Endodermal cell (in vitro differentiated cells): ENCODE measurements around the gene PARD6G. TPM values are rescaled to one million over a fixed set of nuclear protein-coding genes. Genes with fewer than 3 reads are reported as not detected.

Source experiments
- DNase-seq: peaks from one replicate; pipeline ENCODE4 v3.0.0-alpha.2; 2017
- H3K27ac ChIP-seq: 2 replicates; pipeline ENCODE4 v1.5.1; 2013; ENCODE audit warnings: mild to moderate bottlenecking, low read depth, low read length, moderate library complexity
- H3K27me3 ChIP-seq: 2 replicates; pipeline ENCODE4 v1.6.1; 2013; ENCODE audit warnings: mild to moderate bottlenecking, low read length, moderate library complexity; ENCODE audit not compliant: insufficient read depth, control insufficient read depth, poor library complexity, severe bottlenecking
- H3K36me3 ChIP-seq: 2 replicates; pipeline ENCODE4 v1.7.0; 2013; ENCODE audit warnings: mild to moderate bottlenecking, low read length, moderate library complexity; ENCODE audit not compliant: control insufficient read depth, insufficient read depth
- H3K4me1 ChIP-seq: one replicate; pipeline ENCODE4 v1.7.0; 2013; ENCODE audit warnings: low read length; ENCODE audit not compliant: control insufficient read depth, insufficient read depth
- H3K4me3 ChIP-seq: 2 replicates; pipeline ENCODE4 v1.5.1; 2013; ENCODE audit warnings: mild to moderate bottlenecking, low read length, moderate library complexity
- H3K9ac ChIP-seq: 2 replicates; pipeline ENCODE4 v1.6.1; 2013; ENCODE audit warnings: mild to moderate bottlenecking, low read length, moderate library complexity; ENCODE audit not compliant: poor library complexity, severe bottlenecking; ENCODE audit errors: extremely low read depth
- H3K9me3 ChIP-seq: 2 replicates; pipeline ENCODE4 v1.6.1; 2013; ENCODE audit warnings: mild to moderate bottlenecking, low read length, moderate library complexity; ENCODE audit not compliant: control insufficient read depth
- H3K27ac Mint-ChIP-seq: 2 replicates; pipeline ENCODE4 v1.8.0; 2020; ENCODE audit warnings: mixed read lengths
- H3K27me3 Mint-ChIP-seq: 2 replicates; pipeline ENCODE4 v1.8.0; 2021; ENCODE audit warnings: mild to moderate bottlenecking, mixed read lengths; ENCODE audit not compliant: insufficient read depth
- H3K36me3 Mint-ChIP-seq: 2 replicates; pipeline ENCODE4 v1.8.0; 2020; ENCODE audit warnings: low read depth, mixed read lengths
- H3K4me1 Mint-ChIP-seq: 2 replicates; pipeline ENCODE4 v1.8.0; 2020; ENCODE audit warnings: mixed read lengths
- H3K4me3 Mint-ChIP-seq: 2 replicates; pipeline ENCODE4 v1.8.0; 2020; ENCODE audit warnings: mild to moderate bottlenecking, moderate library complexity, mixed read lengths
- H3K9me3 Mint-ChIP-seq: 2 replicates; pipeline ENCODE4 v1.8.0; 2020; ENCODE audit warnings: mild to moderate bottlenecking, mixed read lengths
- WGBS, 2 experiments: methylation state at CpG; one replicate each; pipeline versions ENCODE4 v1.1.5 to v1.1.7; 2013; ENCODE audit warnings: missing lambda C conversion rate in 2 of 2, mixed read lengths in 1 of 2; ENCODE audit not compliant: insufficient coverage in 1 of 2, insufficient read length in 1 of 2; 5-methylcytosine and 5-hydroxymethylcytosine counted together
- total RNA-seq, 2 donors: library from RNA; stranded (reverse); fragmentation: NEBNext Ultra II Directional in 1 of 2; extraction: Animal tissue kit (Norgen Biotek cat#: 25700) in 1 of 2; gene quantifications; 2 replicates in 1 of 2; 3 replicates in 1 of 2; pipeline ENCODE4 v1.2.1, GENCODE V29; 2021
- TF ChIP-seq, protein P1 (sequence below): fragments of 200-600 bp; sonication (generic); conservative IDR thresholded peaks from 2 replicates; pipeline ENCODE4 v1.5.0; 2021; ENCODE audit warnings: antibody characterized with exemption, mild to moderate bottlenecking

Gene PARD6G
- total RNA-seq, 2 donors from 2014 or later, result 15.4 to 17.3 TPM

DNA sequence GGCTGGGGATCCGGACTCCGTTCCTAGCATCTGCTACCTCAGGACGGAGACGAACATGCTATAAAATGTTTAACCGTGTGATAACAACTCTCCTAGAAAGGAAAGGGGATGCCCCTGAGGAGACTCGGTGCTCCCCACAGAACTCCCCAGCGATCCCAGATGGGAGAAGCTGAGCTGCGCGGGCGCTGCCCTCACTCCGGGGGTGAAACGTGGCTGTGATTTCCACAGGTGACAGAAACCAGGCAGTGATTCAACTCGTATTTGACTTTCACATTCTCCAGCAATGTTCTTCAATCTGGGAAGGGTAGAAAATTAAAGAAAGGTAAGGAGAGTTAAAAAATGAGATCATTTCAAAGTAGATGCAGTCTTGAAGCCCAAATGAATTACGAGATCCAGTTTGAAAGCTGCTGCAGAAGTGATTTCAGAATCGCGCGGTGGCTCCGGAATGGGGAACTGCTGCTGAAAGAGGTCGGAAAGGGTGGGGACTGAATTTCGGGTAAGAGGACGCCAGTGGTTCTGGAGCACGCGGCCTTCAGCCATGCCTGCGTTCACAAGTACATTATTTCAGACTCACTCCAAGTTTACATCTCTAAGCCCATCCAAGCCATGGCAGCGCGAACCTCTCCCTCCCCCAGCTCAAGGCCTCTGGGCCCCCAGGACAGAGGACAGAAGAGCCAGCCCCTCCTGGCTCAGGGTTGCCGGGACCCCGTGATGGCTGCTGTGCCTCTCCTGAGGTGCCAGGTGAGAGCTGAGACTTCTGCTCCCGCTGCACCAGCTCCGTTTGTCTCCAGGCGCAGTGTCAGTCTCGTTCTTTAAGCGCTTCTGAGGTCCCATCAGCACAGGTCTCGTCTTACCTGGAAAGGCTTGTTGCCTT, 98.8 kb downstream of the PARD6G start:
- TF ChIP-seq, protein P1, sequence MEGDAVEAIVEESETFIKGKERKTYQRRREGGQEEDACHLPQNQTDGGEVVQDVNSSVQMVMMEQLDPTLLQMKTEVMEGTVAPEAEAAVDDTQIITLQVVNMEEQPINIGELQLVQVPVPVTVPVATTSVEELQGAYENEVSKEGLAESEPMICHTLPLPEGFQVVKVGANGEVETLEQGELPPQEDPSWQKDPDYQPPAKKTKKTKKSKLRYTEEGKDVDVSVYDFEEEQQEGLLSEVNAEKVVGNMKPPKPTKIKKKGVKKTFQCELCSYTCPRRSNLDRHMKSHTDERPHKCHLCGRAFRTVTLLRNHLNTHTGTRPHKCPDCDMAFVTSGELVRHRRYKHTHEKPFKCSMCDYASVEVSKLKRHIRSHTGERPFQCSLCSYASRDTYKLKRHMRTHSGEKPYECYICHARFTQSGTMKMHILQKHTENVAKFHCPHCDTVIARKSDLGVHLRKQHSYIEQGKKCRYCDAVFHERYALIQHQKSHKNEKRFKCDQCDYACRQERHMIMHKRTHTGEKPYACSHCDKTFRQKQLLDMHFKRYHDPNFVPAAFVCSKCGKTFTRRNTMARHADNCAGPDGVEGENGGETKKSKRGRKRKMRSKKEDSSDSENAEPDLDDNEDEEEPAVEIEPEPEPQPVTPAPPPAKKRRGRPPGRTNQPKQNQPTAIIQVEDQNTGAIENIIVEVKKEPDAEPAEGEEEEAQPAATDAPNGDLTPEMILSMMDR, result no peak
- Histone ChIP-seq H3K4me1 (no peaks in the 10 kb centered on the region), H3K4me3 (no peak overlapping the region), H3K36me3 (peaks cover 72% of the 10 kb centered on the region), H3K27ac (no peak overlapping the region), H3K27me3 (no peaks in the 10 kb centered on the region), H3K9ac (no peak overlapping the region), H3K9me3 (no peaks in the 10 kb centered on the region)
- WGBS, 2 experiments, result 92 to 95% methylated on average over 16 to 34 of the region's 34 CpGs
- H3K9me3 Mint-ChIP-seq, result no peaks in the 10 kb centered on the region
- peaks cover 39% of the 10 kb centered on the region for H3K36me3 Mint-ChIP-seq
- H3K4me1 Mint-ChIP-seq, result peaks cover 7% of the 10 kb centered on the region
- no peak overlapping the region for H3K4me3 Mint-ChIP-seq
- H3K27me3 Mint-ChIP-seq, result no peaks in the 10 kb centered on the region
- DNase-seq, result peak; percentile 35
- no peak overlapping the region for H3K27ac Mint-ChIP-seq

DNA sequence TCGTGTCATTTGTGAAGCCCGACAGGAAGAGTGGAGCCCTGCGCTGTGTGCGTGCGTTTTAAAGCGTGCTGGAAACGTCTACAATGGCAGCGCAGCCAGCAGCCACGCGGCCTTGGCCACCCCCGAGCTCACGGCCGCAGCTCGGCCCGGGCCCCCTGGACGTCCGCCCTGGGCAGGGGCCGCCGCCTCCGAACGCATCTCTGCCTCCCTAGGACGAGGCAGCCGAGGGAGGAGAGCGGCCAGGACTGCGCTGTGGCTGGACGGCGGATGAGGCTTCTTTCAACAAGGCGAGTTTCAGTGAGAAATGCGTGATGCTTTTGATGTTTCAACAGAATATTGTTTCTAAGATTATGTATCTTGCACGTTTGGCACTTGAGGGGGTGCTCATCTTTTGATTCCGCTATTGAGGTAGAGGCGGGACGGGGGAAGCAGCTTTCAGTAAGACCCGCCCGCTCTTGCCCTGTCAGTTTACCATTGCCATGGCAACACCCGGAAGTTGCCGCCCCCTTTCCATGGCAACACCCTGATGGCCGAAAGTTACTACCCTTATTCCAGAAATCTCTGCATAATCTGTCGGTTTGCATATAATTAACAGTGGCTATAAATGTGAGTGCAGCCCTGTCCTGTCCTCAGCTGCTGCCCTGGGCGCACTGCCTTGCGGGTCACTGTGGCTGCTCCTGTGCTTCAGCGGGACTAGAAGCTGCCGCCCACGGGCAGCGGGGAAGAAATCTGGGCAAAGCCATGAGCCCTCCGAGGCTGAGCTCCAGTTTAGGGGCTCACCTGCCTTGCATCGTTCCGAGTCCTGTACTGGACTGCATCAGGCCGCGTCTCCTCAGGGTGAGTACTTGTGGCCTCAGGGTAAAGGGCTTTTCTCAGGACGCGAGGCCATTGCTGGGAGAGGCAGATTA, 99.6 kb downstream of the PARD6G start:
- Mint-ChIP-seq H3K4me3 (peak overlapping the region; percentile 47), H3K27ac (no peak overlapping the region)
- H3K27ac ChIP-seq, result no peak overlapping the region

DNA sequence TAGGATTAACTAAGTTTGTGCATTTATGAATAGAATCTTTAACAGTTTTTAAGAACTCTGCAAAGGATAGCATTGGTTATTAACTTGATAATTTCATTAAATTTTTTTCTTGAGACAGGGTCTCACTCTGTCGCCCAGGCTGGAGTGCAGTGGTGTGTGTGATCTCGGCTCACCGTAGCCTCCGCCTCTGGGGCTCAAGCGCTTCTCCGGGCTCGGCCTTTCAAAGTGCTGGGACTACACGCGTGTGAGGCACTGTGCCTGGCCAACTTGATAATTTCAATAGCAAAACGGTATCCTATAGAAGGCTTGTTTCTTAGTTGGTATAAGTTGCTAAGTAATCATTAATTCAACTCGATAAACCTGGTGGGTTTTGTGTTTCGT, 100.3 kb downstream of the PARD6G start:
- Histone ChIP-seq H3K9me3 (no peaks in the 10 kb centered on the region), H3K27me3 (no peaks in the 10 kb centered on the region), H3K9ac (no peak overlapping the region), H3K4me3 (no peak overlapping the region), H3K27ac (no peak overlapping the region), H3K4me1 (no peaks in the 10 kb centered on the region), H3K36me3 (peaks cover 74% of the 10 kb centered on the region)
- Mint-ChIP-seq H3K9me3 (no peaks in the 10 kb centered on the region), H3K4me1 (peaks cover 7% of the 10 kb centered on the region), H3K4me3 (no peak overlapping the region), H3K27ac (no peak overlapping the region), H3K36me3 (peaks cover 39% of the 10 kb centered on the region), H3K27me3 (no peaks in the 10 kb centered on the region)
- WGBS, 2 experiments, result 80 to 89% methylated on average over 11 to 12 of the region's 12 CpGs
- DNase-seq, result peak; percentile 50
- TF ChIP-seq, protein P1, result no peak

More for the DNA sequence above, 99.6 kb downstream of the PARD6G start:
- DNase-seq, result peak; percentile 88
- TF ChIP-seq, protein P1, result no peak
- Histone ChIP-seq H3K27me3 (no peaks in the 10 kb centered on the region), H3K36me3 (peaks cover 74% of the 10 kb centered on the region), H3K4me3 (no peak overlapping the region), H3K9me3 (no peaks in the 10 kb centered on the region), H3K9ac (no peak overlapping the region), H3K4me1 (no peaks in the 10 kb centered on the region)
- no peaks in the 10 kb centered on the region for H3K9me3 Mint-ChIP-seq
- peaks cover 39% of the 10 kb centered on the region for H3K36me3 Mint-ChIP-seq
- no peaks in the 10 kb centered on the region for H3K27me3 Mint-ChIP-seq
- peaks cover 7% of the 10 kb centered on the region for H3K4me1 Mint-ChIP-seq
- 85 to 92% methylated on average over 35 to 52 of the region's 52 CpGs for WGBS, 2 experiments
